HL-60 (cell line): Measurements from ENCODE around the gene ARRB1.

Experiments used
- CTCF ChIP-seq: IDR thresholded peaks from one replicate; pipeline ENCODE4 v1.5.1; 2011; ENCODE audit warnings: low read length, control low read depth, inconsistent platforms; ENCODE audit not compliant: insufficient read depth
- GABPA ChIP-seq: IDR thresholded peaks from 2 replicates; pipeline ENCODE4 v1.6.1; 2012; ENCODE audit warnings: low read depth
- POLR2AphosphoS5 ChIP-seq: IDR thresholded peaks from 2 replicates; pipeline ENCODE4 v1.6.1; 2012; ENCODE audit warnings: low read depth
- SPI1 ChIP-seq: IDR thresholded peaks from 2 replicates; pipeline ENCODE4 v1.6.1; 2012; ENCODE audit warnings: low read depth, mild to moderate bottlenecking, borderline replicate concordance
- TF ChIP-seq, protein P1 (sequence below): IDR thresholded peaks from 2 replicates; pipeline ENCODE4 v1.6.1; 2012; ENCODE audit warnings: low read depth; ENCODE audit not compliant: insufficient replicate concordance

DNA sequence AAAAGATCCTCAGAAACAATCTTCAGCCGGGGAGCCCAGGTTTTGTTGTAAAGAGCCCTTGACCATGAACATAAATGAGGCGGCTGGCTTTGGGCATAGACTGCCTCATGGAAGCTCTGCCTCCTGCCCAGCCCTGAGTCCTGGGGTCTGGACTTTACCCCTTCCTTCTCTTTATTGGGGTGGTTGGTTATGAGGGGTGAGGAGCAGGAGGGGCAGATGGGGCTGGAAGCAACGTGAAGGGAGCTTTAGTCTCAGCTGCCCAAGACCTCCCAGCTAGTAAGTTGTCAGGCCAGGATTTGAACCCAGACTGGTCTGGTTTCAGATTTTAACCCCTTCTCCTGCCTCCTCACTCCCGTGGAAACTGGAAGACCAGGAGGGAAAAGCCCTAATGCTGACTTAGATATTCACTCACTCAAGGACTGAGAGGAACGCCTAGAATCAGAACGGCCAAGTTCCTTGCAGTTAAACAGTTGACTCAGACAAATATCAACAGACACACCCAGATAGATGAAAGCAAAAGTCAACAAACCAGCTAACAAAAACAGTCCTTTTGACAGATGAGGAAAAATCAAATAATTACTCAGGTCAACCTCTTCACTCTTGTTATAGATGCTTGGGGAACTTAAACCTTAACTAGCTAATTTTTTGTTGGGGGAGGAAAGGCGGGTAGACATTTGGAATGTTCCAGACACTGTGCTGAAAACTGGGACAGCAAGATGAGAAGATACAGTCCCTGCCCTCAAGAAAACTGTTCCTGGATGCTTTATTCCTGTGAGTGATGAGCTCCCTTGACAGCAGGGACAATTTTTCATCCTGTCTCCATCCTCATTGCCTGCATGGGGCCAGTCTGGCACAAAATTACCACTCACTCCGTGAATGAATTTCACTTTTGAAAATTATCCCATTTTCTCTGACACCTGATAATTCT, 20.8 kb upstream of the ARRB1 start:
- no peak for TF ChIP-seq CTCF
- TF ChIP-seq, protein P1, sequence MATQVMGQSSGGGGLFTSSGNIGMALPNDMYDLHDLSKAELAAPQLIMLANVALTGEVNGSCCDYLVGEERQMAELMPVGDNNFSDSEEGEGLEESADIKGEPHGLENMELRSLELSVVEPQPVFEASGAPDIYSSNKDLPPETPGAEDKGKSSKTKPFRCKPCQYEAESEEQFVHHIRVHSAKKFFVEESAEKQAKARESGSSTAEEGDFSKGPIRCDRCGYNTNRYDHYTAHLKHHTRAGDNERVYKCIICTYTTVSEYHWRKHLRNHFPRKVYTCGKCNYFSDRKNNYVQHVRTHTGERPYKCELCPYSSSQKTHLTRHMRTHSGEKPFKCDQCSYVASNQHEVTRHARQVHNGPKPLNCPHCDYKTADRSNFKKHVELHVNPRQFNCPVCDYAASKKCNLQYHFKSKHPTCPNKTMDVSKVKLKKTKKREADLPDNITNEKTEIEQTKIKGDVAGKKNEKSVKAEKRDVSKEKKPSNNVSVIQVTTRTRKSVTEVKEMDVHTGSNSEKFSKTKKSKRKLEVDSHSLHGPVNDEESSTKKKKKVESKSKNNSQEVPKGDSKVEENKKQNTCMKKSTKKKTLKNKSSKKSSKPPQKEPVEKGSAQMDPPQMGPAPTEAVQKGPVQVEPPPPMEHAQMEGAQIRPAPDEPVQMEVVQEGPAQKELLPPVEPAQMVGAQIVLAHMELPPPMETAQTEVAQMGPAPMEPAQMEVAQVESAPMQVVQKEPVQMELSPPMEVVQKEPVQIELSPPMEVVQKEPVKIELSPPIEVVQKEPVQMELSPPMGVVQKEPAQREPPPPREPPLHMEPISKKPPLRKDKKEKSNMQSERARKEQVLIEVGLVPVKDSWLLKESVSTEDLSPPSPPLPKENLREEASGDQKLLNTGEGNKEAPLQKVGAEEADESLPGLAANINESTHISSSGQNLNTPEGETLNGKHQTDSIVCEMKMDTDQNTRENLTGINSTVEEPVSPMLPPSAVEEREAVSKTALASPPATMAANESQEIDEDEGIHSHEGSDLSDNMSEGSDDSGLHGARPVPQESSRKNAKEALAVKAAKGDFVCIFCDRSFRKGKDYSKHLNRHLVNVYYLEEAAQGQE, result no peak
- TF ChIP-seq SPI1, result no peak
- TF ChIP-seq POLR2AphosphoS5, result no peak
- TF ChIP-seq GABPA, result no peak
